ENCODE data around the gene ANP32A. TPM values are rescaled to one million over a fixed set of nuclear protein-coding genes. Genes with fewer than 3 reads are reported as not detected.

ANP32A gene
- total and polyA plus RNA-seq, 8 donors: 111 to 346 (median 298) TPM

DNA sequence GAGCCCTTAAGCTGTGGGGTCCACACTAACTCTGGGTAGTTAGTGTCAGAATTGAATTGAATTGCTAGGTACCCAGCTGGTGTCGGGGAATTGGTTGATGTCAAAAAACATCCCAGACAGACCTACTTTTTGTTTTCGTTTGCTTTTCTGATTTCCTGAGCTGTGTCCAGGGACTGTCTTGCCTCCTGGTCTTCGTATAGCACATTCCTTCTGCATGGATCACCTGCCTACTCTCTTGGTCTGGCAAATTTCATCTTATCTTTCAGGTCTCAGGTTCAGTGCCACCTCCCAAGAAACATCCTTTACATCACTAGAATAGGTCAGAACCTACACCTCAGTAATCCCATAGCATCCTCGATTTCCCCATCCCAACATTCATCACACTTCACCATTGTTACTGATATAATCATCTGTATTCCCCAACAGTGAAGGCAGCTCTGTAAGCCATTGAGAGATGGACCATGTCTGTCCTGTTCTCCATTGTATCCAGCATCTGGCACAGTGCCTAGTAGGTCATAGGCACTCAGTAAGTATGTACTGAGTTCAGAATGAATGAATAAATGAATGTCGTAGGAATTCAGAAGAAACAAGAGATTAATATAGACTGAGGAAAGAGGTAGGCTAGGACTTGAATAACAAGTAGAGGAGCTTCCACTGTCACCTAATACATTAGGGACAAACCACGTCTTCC is 81.2 kb downstream of the ANP32A start:
- no peak for ATAC-seq
- no peaks in the 10 kb centered on the region for H3K27me3 ChIP-seq

GRCh38 chr15:68735610-68736009 is 85.1 kb downstream of the ANP32A start:
- H3K4me3 ChIP-seq: no peak overlapping the region
- H3K27ac ChIP-seq: no peak overlapping the region
- no peaks in the 10 kb centered on the region for H3K36me3 ChIP-seq
- no peak for ATAC-seq
- no peak for DNase-seq
- no peaks in the 10 kb centered on the region for H3K27me3 ChIP-seq
- no peaks in the 10 kb centered on the region for H3K9me3 ChIP-seq
- intact Hi-C loops (cut with DNase I): loop anchor here in 1 of 2 donors (10.0 kb wide), 1 partner anchor 139 kb away; no protein-coding TSS in a partner anchor
- TF ChIP-seq, protein P1, sequence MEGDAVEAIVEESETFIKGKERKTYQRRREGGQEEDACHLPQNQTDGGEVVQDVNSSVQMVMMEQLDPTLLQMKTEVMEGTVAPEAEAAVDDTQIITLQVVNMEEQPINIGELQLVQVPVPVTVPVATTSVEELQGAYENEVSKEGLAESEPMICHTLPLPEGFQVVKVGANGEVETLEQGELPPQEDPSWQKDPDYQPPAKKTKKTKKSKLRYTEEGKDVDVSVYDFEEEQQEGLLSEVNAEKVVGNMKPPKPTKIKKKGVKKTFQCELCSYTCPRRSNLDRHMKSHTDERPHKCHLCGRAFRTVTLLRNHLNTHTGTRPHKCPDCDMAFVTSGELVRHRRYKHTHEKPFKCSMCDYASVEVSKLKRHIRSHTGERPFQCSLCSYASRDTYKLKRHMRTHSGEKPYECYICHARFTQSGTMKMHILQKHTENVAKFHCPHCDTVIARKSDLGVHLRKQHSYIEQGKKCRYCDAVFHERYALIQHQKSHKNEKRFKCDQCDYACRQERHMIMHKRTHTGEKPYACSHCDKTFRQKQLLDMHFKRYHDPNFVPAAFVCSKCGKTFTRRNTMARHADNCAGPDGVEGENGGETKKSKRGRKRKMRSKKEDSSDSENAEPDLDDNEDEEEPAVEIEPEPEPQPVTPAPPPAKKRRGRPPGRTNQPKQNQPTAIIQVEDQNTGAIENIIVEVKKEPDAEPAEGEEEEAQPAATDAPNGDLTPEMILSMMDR (IDR thresholded peaks at IDR 0.05): no peak
- peaks cover 0 to 2% of the 10 kb centered on the region in 2 donors for H3K4me1 ChIP-seq

More for the DNA sequence above, 81.2 kb downstream of the ANP32A start:
- DNase-seq: no peak
- Histone ChIP-seq H3K27ac (no peak overlapping the region), H3K4me1 (peaks cover 0 to 6% of the 10 kb centered on the region in 2 donors), H3K36me3 (no peaks in the 10 kb centered on the region), H3K4me3 (no peak overlapping the region), H3K9me3 (no peaks in the 10 kb centered on the region)
- TF ChIP-seq, protein P1 (IDR thresholded peaks at IDR 0.05): no peak
- intact Hi-C loops (cut with DNase I): loop anchor here in 1 of 2 donors (10.0 kb wide), 1 partner anchor 135 kb away; no protein-coding TSS in a partner anchor

- intact Hi-C loops (cut with DNase I): loop anchor here in 1 of 2 donors (10.0 kb wide), 1 partner anchor 140 kb away; no protein-coding TSS in a partner anchor
- Histone ChIP-seq H3K27ac (no peak overlapping the region), H3K27me3 (no peaks in the 10 kb centered on the region), H3K4me3 (no peak overlapping the region), H3K36me3 (no peaks in the 10 kb centered on the region), H3K9me3 (no peaks in the 10 kb centered on the region), H3K4me1 (peaks cover 0 to 9% of the 10 kb centered on the region in 2 donors)
- DNase-seq: no peak
- TF ChIP-seq, protein P1 (IDR thresholded peaks at IDR 0.05): no peak
- ATAC-seq: no peak
These were observed 85.8 kb downstream of the ANP32A start for GRCh38 chr15:68734881-68735280.

DNA sequence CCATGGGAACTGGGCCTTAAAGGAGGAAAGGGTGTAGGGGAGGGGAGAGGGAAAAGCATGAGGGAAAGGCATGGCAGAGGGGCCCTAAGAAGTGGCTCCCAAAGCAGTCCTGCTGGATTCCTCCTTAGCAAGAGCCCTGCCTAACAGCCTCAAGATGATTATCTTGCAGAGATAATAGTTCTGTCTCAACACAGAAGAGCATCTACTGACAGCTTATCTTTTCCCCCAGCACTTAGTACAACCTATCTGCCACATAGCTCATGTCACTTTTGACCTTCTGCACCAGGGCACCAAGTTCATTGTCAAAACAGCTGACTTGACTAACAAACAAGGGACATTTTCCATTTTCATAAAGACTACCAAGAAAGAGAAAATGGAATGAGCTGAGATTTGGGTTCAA is 86.3 kb downstream of the ANP32A start:
- Histone ChIP-seq H3K27ac (no peak overlapping the region), H3K4me1 (peaks cover 0 to 9% of the 10 kb centered on the region in 2 donors), H3K9me3 (no peaks in the 10 kb centered on the region), H3K4me3 (no peak overlapping the region), H3K36me3 (no peaks in the 10 kb centered on the region), H3K27me3 (no peaks in the 10 kb centered on the region)
- DNase-seq: no peak
- intact Hi-C loops (cut with DNase I): loop anchor here in 1 of 2 donors (10.0 kb wide), 1 partner anchor 140 kb away; no protein-coding TSS in a partner anchor
- TF ChIP-seq, protein P1 (IDR thresholded peaks at IDR 0.05): no peak
- ATAC-seq: no peak

GRCh38 chr15:68733666-68734065 is 87.0 kb downstream of the ANP32A start:
- TF ChIP-seq, protein P1 (IDR thresholded peaks at IDR 0.05): no peak

More at GRCh38 chr15:68733666-68734065, 87.0 kb downstream of the ANP32A start:
- ATAC-seq (no peak), DNase-seq (no peak)
- Histone ChIP-seq H3K4me1 (peaks cover 0 to 9% of the 10 kb centered on the region in 2 donors), H3K36me3 (no peaks in the 10 kb centered on the region), H3K9me3 (no peaks in the 10 kb centered on the region), H3K27ac (no peak overlapping the region), H3K27me3 (no peaks in the 10 kb centered on the region), H3K4me3 (no peak overlapping the region)
- intact Hi-C loops (cut with DNase I): loop anchor here in 1 of 2 donors (10.0 kb wide), 1 partner anchor 141 kb away; no protein-coding TSS in a partner anchor

Data from left lung (tissue), 10 donors.